EH (cell line): ENCODE measurements around the gene POLR2E.
"Not testable (repeated sequence)": the region's sequence is repeated elsewhere in the genome, so short reads cannot be mapped to it uniquely, and the experiment has no call there.

ENCODE experiments used
- DNase-seq: peaks from one replicate; pipeline ENCODE4 v3.0.0-alpha.2; 2015; ENCODE audit warnings: low read depth

POLR2E gene

GRCh38 chr19:1125601-1126467 lies 30.7 kb upstream of the POLR2E start:
- DNase-seq: peak; percentile 23

GRCh38 chr19:1123885-1124677 lies 28.9 kb upstream of the POLR2E start:
- DNase-seq: no peak

- DNase-seq: no peak
These were observed 28.2 kb upstream of the POLR2E start for GRCh38 chr19:1123381-1123780.

- peak; percentile 83 for DNase-seq
These were observed 27.8 kb upstream of the POLR2E start for GRCh38 chr19:1122972-1123363.

GRCh38 chr19:1122021-1122971 lies 27.1 kb upstream of the POLR2E start:
- DNase-seq: no peak

- no peak for DNase-seq
These were observed 26.2 kb upstream of the POLR2E start for GRCh38 chr19:1121395-1121794.

GRCh38 chr19:1119475-1120217 lies 24.5 kb upstream of the POLR2E start:
- no peak for DNase-seq

- no peak for DNase-seq
These were observed 23.8 kb upstream of the POLR2E start for GRCh38 chr19:1118999-1119398.

GRCh38 chr19:1117654-1118053 lies 22.5 kb upstream of the POLR2E start:
- no peak for DNase-seq

- DNase-seq: no peak
These were observed 21.8 kb upstream of the POLR2E start for GRCh38 chr19:1116726-1117581.

GRCh38 chr19:1115646-1116420 lies 20.7 kb upstream of the POLR2E start:
- DNase-seq: no peak

GRCh38 chr19:1114728-1115127 lies 19.6 kb upstream of the POLR2E start:
- not testable (repeated sequence) for DNase-seq

GRCh38 chr19:1113986-1114483 lies 18.9 kb upstream of the POLR2E start:
- no peak for DNase-seq

- peak; percentile 94 for DNase-seq
These were observed 18.1 kb upstream of the POLR2E start for GRCh38 chr19:1113030-1113985.

GRCh38 chr19:1112268-1113029 lies 17.3 kb upstream of the POLR2E start:
- DNase-seq: no peak

GRCh38 chr19:1111641-1112267 lies 16.6 kb upstream of the POLR2E start:
- DNase-seq: no peak
